Occipital lobe (tissue), 2 donors: Measurements from ENCODE around the gene RNU6-9. TPM values are rescaled to one million over a fixed set of nuclear protein-coding genes. Genes with fewer than 3 reads are reported as not detected.

Experiments
- DNase-seq: peaks from one replicate; lab custom pipeline; 2025; lab: John Stamatoyannopoulos, UW
- total RNA-seq: library from RNA; depleted of rRNA; stranded (reverse); fragments of >200 nt; gene quantifications from one replicate; pipeline ENCODE4 v1.2.3, GENCODE V29; 2014

RNU6-9 gene
- total RNA-seq, 1 donor from 2014 or later, result not detected

DNA sequence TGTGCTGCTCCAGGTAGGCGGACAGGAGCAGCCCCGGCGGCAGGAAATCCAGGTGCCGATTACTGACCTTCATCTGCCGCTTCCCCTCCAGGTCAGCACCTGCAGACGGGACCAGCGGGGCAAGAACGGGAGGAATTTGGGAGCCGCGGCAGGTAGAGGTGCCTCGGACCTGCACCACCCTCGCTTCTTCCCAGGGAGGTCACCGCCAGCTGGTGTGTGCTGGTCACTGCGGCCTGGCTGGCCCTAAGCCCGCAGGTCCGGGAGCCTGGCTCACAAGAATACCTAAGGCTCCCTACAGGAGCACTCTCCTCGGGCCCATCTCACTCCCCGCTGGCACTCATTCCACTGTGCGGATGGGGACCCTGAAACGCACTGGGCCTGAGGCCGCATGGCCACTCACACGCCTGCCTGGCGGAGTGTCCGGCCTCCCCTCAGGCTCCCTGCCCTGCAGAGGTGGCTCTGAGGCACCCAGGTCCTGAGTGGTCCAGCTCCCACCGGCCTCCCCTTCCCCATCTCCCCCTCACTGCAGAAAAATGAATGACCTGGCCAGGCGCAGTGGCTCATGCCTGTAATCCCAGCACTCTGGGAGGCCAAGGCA is 4.3 kb downstream of the RNU6-9 start:
- no peak for DNase-seq

GRCh38 chr19:898663-899062 is 5.4 kb downstream of the RNU6-9 start:
- peak; percentile 61 for DNase-seq

GRCh38 chr19:899336-900042 is 6.2 kb downstream of the RNU6-9 start:
- DNase-seq, result no peak

GRCh38 chr19:900043-900301 is 6.7 kb downstream of the RNU6-9 start:
- DNase-seq, result no peak

- DNase-seq, result no peak
Observed at GRCh38 chr19:900302-901111, 7.2 kb downstream of the RNU6-9 start.

DNA sequence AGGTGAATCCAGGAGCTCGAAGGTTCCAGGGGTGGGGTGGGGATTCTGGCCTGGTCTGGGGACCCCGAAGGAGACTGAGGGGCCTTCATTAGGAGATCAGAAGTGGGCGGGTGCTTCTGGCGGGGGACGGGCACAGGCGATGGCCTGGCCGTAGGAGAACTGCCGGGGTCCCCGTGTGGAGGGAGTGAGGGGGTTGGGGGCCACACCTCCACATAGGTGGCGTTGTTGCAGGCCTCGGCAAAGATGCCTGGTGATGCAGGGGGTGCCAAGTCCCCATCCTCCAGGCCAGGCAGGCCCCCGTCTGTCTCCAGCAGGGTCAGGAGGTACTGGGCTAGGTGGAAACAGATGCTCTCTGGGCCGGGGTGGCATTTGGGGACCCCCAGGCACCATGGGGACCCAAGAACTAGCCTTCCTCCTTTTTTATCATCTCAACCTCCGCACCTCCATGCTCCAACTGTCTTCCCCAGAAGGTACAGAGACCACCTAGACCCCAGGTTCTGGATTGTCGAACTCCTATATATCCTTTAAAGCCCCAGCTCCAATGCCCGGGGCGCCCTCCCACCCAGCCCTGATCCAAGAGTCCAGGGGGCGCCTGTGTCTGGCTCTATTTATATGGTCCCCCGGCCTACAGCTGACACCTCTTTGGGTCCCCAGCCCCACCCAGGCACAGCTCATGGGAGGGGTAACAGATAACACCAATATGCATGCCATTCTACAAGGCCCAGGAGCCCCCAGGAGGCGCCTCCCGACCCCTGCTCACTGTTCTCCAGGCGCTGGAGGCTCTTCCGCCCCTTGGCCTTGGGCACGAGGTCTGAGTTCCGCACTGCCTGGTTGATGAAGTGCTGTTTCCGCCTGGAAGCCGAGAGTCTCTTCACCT is 8.2 kb downstream of the RNU6-9 start:
- DNase-seq, result no peak

- no peak for DNase-seq
Observed at GRCh38 chr19:902093-902370, 8.7 kb downstream of the RNU6-9 start.

- no peak for DNase-seq
Observed at GRCh38 chr19:902446-903226, 9.4 kb downstream of the RNU6-9 start.

DNA sequence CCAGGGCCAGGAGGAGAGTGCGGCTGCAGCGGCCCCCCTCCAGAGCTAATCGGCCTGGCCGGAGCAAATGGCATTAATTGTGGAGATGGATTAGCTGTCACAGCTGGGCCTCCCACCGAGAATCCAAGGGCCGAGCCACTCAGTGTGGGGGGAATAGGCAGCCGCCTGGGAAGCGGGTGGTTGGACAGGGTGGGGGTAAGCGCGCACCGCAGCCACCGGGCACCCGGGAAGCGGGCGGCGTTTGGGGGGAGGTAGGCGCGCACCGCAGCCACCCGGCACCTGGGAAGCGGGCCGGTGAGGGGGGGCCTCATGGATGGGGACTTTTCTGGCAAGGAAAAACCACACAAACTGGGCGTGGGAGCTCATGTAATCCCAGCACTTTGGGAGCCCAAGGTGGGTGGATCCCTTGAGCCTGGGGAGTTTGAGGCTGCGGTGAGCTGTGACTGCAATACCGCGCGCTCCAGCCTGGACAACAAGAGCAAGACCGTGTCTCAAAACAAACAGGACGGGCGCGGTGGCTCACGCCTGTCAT is 10.0 kb downstream of the RNU6-9 start:
- DNase-seq, result no peak

DNA sequence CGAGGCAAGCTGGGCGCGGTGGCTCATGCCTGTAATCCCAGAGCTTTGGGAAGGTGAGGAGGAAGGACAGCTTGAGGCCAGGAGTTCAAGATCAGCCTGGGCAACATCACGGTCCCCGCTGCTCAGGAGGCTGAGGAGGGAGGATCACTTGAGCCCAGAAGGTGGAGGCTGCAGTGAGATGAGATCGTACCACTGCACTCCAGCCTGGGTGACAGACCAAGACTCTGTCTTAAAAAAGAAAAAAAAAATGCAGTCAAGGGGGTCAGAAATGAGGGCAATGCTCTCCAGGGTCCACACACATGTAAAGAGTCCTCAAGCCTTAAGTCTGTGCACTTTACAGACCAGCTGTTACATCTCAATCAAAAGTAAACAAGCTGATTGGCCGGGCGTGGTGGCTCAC is 11.3 kb downstream of the RNU6-9 start:
- DNase-seq, result no peak

- no peak for DNase-seq
Observed at GRCh38 chr19:906480-906879, 13.2 kb downstream of the RNU6-9 start.

- DNase-seq, result no peak
Observed at GRCh38 chr19:907183-907853, 14.0 kb downstream of the RNU6-9 start.

DNA sequence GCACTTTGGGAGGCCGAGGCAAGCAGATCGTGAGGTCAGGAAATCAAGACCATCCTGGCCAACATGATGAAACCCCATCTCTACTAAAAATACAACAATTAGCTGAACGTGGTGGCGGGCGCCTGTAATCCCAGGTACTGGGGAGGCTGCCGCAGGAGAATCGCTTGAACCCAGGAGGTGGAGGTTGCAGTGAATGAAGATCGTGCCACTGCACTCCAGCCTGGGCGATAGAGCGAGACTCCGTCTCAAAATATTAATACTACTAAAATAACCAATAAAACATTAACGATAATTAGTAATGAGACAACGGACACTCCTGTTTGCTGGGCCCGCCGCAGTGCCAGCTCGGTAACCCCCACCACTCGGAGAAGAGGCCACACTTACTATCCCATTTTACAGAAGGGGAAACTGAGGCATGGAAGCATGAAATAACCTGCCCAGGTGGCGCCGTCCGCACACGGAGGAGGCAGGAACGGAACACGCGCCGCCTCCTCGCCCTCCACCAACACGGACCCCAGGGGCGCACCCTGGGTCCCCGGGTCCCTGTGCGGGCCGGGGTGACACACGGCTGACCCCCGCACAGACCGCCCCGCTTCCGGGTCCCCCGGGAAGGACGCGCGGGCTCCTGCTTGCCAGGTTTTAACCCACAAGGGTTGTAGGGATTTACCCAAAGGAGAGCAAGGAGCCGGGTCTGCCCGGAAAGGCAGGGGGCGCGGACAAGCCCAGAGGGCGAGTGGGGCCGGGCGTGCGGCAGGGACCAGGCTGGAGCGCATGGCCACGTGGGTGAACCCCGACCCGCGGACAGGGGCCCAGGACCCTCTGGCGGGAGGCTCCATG is 18.1 kb downstream of the RNU6-9 start:
- no peak for DNase-seq

DNA sequence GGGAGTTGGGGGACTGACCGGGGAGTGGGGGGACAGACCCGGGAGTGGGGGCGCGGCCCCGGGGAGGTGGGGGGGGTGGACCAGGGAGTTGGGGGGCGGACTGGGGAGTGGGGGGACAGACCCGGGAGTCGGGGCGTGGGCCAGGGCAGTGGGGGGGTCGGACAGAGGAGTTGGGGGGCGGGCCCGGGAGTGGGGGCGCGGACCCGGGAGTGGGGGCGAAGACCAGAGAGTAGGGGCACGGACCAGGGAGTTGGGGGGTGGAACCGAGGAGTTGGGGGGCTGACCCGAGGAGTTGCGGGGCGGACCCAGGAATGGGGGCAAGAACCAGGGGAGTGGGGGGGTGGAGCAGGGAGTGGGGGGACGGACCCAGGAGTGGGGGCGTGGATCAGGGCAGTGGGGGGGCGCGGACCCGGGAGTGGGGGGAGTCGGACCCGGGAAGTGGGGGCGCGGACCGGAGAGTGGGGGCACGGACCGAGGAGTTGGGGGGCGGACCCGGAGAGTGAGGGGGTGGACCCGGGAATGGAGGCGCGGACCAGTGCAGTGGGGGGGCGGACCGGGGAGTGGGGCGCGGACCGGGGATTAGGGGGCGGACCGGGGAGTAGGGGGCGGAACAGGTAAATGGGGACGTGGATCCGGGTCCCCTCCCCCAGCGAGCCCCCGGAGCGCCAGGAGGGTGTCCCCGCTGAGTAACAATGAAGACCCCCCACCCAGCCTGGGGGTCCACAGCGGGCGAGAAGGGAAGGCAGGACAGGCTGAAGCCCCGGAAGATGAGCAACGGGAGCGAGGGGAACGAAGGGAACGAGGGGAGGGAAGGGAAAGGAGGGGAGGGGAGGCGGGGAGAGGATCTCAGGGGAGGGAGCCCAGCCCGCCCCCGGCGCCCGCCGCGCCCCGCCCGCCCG is 19.1 kb downstream of the RNU6-9 start:
- no peak for DNase-seq

DNA sequence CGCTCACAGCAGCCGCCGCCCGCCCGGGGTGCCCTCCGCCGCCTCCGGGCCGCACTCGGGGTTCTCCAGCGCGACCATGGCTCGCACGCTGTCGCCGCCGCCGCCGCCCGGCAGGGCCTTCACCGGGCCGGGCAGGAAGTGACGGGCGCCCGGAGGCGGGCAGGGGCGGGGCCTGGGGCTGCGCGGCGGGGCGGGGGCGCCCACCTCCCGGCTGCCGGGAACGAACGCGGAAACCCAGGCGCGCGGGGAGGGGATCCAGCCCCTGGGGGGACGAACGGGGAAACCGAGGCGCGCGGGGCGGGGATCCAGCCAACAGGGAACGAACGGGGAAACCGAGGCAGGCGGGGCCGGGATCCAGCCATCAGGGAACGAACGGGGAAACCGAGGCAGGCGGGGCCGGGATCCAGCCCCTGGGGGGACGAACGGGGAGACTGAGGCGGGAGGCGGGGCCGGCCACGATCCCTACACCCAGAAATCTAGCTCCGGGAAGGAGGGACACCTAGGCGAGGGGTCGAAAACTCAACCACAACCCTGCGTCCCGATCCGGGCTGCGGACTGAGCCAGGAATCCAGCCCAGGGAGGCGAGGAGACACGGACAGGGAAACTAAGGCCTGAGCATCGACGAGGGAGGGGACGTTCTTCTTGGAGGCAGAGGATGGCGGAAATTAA is 19.9 kb downstream of the RNU6-9 start, which contains the start of gene R3HDM4:
R3HDM4 (minus strand) TSS at position 140 of the 669 bp plus-strand sequence; CDS start at position 78, 62 bp downstream.
- peak; percentile 64 for DNase-seq

- DNase-seq, result no peak
Observed at GRCh38 chr19:916645-917322, 23.5 kb downstream of the RNU6-9 start.
